Measurements from ENCODE around the gene BIN2. TPM values are rescaled to one million over a fixed set of nuclear protein-coding genes. Genes with fewer than 3 reads are reported as not detected.

BIN2 gene
- total and polyA plus RNA-seq, 9 of the 15 experiments (the other 6 are each of a cell fraction or from before 2014, with no cell fraction given), result 0.04 to 0.39 (median 0.25) TPM; not detected in 1

DNA sequence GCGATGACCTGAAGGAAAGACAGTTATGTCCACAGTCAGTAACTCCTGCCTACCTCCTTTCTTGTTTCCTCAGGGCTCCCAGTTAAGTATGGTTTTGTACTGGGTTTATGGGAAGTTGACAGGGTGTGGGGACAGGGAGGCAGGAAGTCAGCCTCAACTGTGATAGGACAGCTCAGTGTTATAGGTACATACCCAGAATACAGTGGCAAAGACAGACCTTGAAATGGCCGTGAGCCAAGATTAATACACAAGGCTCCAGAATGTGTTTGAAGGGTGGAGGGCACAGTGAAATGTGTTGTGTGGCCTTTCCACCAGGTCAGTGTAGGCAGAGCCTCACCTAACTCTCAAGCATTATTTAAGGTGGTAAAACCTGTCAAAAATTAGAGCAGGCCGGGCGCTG lies 4.6 kb upstream of the BIN2 start (continued):
- TF ChIP-seq, protein P1, sequence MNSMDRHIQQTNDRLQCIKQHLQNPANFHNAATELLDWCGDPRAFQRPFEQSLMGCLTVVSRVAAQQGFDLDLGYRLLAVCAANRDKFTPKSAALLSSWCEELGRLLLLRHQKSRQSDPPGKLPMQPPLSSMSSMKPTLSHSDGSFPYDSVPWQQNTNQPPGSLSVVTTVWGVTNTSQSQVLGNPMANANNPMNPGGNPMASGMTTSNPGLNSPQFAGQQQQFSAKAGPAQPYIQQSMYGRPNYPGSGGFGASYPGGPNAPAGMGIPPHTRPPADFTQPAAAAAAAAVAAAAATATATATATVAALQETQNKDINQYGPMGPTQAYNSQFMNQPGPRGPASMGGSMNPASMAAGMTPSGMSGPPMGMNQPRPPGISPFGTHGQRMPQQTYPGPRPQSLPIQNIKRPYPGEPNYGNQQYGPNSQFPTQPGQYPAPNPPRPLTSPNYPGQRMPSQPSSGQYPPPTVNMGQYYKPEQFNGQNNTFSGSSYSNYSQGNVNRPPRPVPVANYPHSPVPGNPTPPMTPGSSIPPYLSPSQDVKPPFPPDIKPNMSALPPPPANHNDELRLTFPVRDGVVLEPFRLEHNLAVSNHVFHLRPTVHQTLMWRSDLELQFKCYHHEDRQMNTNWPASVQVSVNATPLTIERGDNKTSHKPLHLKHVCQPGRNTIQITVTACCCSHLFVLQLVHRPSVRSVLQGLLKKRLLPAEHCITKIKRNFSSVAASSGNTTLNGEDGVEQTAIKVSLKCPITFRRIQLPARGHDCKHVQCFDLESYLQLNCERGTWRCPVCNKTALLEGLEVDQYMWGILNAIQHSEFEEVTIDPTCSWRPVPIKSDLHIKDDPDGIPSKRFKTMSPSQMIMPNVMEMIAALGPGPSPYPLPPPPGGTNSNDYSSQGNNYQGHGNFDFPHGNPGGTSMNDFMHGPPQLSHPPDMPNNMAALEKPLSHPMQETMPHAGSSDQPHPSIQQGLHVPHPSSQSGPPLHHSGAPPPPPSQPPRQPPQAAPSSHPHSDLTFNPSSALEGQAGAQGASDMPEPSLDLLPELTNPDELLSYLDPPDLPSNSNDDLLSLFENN (IDR thresholded peaks at IDR 0.05; ENCODE audit: low read depth in 2 of 2, low read length in 2 of 2), result no peak
- TF ChIP-seq SPI1 (IDR thresholded peaks at IDR 0.05; ENCODE audit: borderline replicate concordance, low read depth, low read length) (peak; percentile 4; the same call in 1 of the 2 replicates), CBFA2T3 (IDR thresholded peaks at IDR 0.05) (no peak), SAFB (IDR thresholded peaks at IDR 0.05; ENCODE audit: borderline replicate concordance, low read depth, low read length) (no peak), ZC3H4 (CRISPR knock-in tag; IDR thresholded peaks at IDR 0.05; ENCODE audit: borderline replicate concordance) (no peak), XRCC3 (IDR thresholded peaks at IDR 0.05) (no peak), ZNF3 (CRISPR knock-in tag; IDR thresholded peaks at IDR 0.05) (no peak), MEF2A (IDR thresholded peaks at IDR 0.05; ENCODE audit: control insufficient read depth, low read depth, low read length) (no peak), SRSF7 (optimal IDR thresholded peaks at IDR 0.05; ENCODE audit: low read depth, low read length) (no peak), FOXK1 (CRISPR knock-in tag; IDR thresholded peaks at IDR 0.05; ENCODE audit: borderline replicate concordance) (no peak), HNRNPK (IDR thresholded peaks at IDR 0.05; ENCODE audit: low read depth, low read length, poor library complexity, severe bottlenecking) (no peak), TEAD4 (IDR thresholded peaks at IDR 0.05; ENCODE audit: low read length) (no peak), TEAD4 (CRISPR knock-in tag; IDR thresholded peaks at IDR 0.05; ENCODE audit: borderline replicate concordance) (no peak), HNRNPLL (IDR thresholded peaks at IDR 0.05; ENCODE audit: low read depth, low read length, poor library complexity, severe bottlenecking) (no peak), L3MBTL2 (IDR thresholded peaks at IDR 0.05) (no peak), ZNF146 (CRISPR knock-in tag; IDR thresholded peaks at IDR 0.05; ENCODE audit: unreplicated experiment) (no peak), NFIC (IDR thresholded peaks at IDR 0.05) (peak; percentile 56), HCFC1 (IDR thresholded peaks at IDR 0.05; ENCODE audit: low read depth, low read length) (no peak)
- TF ChIP-seq, protein P2, sequence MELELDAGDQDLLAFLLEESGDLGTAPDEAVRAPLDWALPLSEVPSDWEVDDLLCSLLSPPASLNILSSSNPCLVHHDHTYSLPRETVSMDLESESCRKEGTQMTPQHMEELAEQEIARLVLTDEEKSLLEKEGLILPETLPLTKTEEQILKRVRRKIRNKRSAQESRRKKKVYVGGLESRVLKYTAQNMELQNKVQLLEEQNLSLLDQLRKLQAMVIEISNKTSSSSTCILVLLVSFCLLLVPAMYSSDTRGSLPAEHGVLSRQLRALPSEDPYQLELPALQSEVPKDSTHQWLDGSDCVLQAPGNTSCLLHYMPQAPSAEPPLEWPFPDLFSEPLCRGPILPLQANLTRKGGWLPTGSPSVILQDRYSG (tag; conservative IDR thresholded peaks at IDR 0.05; ENCODE audit: low read depth), result no peak
- TF ChIP-seq, protein P3, sequence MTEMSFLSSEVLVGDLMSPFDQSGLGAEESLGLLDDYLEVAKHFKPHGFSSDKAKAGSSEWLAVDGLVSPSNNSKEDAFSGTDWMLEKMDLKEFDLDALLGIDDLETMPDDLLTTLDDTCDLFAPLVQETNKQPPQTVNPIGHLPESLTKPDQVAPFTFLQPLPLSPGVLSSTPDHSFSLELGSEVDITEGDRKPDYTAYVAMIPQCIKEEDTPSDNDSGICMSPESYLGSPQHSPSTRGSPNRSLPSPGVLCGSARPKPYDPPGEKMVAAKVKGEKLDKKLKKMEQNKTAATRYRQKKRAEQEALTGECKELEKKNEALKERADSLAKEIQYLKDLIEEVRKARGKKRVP (CRISPR knock-in tag; IDR thresholded peaks at IDR 0.05), result no peak
- TF ChIP-seq, protein P4, sequence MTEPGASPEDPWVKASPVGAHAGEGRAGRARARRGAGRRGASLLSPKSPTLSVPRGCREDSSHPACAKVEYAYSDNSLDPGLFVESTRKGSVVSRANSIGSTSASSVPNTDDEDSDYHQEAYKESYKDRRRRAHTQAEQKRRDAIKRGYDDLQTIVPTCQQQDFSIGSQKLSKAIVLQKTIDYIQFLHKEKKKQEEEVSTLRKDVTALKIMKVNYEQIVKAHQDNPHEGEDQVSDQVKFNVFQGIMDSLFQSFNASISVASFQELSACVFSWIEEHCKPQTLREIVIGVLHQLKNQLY (CRISPR knock-in tag; conservative IDR thresholded peaks at IDR 0.05), result no peak
- TF ChIP-seq, protein P5, sequence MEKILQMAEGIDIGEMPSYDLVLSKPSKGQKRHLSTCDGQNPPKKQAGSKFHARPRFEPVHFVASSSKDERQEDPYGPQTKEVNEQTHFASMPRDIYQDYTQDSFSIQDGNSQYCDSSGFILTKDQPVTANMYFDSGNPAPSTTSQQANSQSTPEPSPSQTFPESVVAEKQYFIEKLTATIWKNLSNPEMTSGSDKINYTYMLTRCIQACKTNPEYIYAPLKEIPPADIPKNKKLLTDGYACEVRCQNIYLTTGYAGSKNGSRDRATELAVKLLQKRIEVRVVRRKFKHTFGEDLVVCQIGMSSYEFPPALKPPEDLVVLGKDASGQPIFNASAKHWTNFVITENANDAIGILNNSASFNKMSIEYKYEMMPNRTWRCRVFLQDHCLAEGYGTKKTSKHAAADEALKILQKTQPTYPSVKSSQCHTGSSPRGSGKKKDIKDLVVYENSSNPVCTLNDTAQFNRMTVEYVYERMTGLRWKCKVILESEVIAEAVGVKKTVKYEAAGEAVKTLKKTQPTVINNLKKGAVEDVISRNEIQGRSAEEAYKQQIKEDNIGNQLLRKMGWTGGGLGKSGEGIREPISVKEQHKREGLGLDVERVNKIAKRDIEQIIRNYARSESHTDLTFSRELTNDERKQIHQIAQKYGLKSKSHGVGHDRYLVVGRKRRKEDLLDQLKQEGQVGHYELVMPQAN (IDR thresholded peaks at IDR 0.05; ENCODE audit: borderline replicate concordance), result no peak

Measured in K562 (cell line).